K562 (cell line): ENCODE data around the gene C16orf86. TPM values are rescaled to one million over a fixed set of nuclear protein-coding genes. Genes with fewer than 3 reads are reported as not detected.
A peak's percentile ranks its signal among the peaks of the same experiment; 100 is the strongest.

Source experiments
- ATAC-seq: fragments of 200-7000 bp; cut with Tn5 transposase; 3 replicates; pipeline ENCODE4 v1.9.1; 2020; ENCODE audit warnings: moderate library complexity
- BruUV-seq: library from RNA; stranded (reverse); fragments of 400-500 nt; replicated peaks from 2 replicates; lab custom pipeline; 2021; lab: Mats Ljungman, UMichigan
- CTCF ChIA-PET: fragments of 300-600 bp; formaldehyde crosslinking; extraction: SDS; loops from one replicate; lab custom pipeline; 2021; ENCODE audit warnings: low intra/inter-chr PET ratio; lab: Yijun Ruan, JAX
- POLR2A ChIA-PET: fragments of 300-600, 350-650 bp; sonication (Branson Sonifier 250); formaldehyde crosslinking; extraction: SDS; loops from one replicate; lab custom pipeline; 2021; ENCODE audit warnings: antibody characterized with exemption, inconsistent platforms; lab: Yijun Ruan, JAX
- DNase-seq, 4 experiments: peaks; one replicate each; pipeline versions ENCODE4 v3.0.0 to v3.0.0-alpha.2; 2011 to 2018; ENCODE audit warnings: low spot score in 3 of 4, mixed read lengths in 3 of 4; ENCODE audit errors: extremely low read depth in 1 of 4
- FAIRE-seq: peaks from 2 replicates; lab custom pipeline; 2011; peaks lifted over from hg19 to GRCh38; lab: Jason Lieb, UNC
- H2AFZ ChIP-seq: 2 replicates; pipeline ENCODE4 v1.6.0; 2011; ENCODE audit warnings: low read depth, low read length, control low read depth, inconsistent platforms
- H3K27ac ChIP-seq: fragments of 200-600 bp; 3 replicates; pipeline ENCODE4 v1.8.0; 2011; ENCODE audit warnings: low read depth, mild to moderate bottlenecking, control low read depth, inconsistent platforms, low read length, moderate library complexity, mixed read lengths; ENCODE audit errors: extremely low read depth
- H3K27me3 ChIP-seq, 2 experiments: fragments of 300-600 bp in 1 of 2; 2 replicates in 1 of 2; 3 replicates in 1 of 2; pipeline versions ENCODE4 v1.6.0 to v1.8.0; 2011; ENCODE audit warnings: inconsistent platforms in 2 of 2, low read length in 2 of 2, mild to moderate bottlenecking in 1 of 2, mixed read lengths in 1 of 2, moderate library complexity in 1 of 2; ENCODE audit not compliant: control insufficient read depth in 2 of 2, insufficient read depth in 2 of 2
- H3K36me3 ChIP-seq: fragments of 300-600 bp; 3 replicates; pipeline ENCODE4 v1.8.0; 2011; ENCODE audit warnings: mild to moderate bottlenecking, low read length, inconsistent platforms; ENCODE audit not compliant: control insufficient read depth, insufficient read depth
- H3K4me1 ChIP-seq, 2 experiments: fragments of 200-600 bp in 1 of 2; replicated peaks in 1 of 2; 2 replicates in 1 of 2; 3 replicates in 1 of 2; pipeline versions ENCODE4 v1.5.1 to v1.8.0; 2011; ENCODE audit warnings: inconsistent platforms in 2 of 2, low read length in 2 of 2, mild to moderate bottlenecking in 1 of 2, mixed read lengths in 1 of 2, moderate library complexity in 1 of 2; ENCODE audit not compliant: control insufficient read depth in 2 of 2, insufficient read depth in 2 of 2
- H3K4me2 ChIP-seq: 2 replicates; pipeline ENCODE4 v1.6.1; 2011; ENCODE audit warnings: low read length, control low read depth, inconsistent platforms, mixed read lengths; ENCODE audit not compliant: insufficient read depth
- H3K4me3 ChIP-seq: fragments of 200-600 bp; sonication (generic), shearing (Covaris generic); 2 replicates; pipeline ENCODE4 v1.5.1; 2016; ENCODE audit warnings: control low read depth, inconsistent platforms
- H3K79me2 ChIP-seq: fragments of 200-600 bp; 3 replicates; pipeline ENCODE4 v1.8.0; 2011; ENCODE audit warnings: low read length, inconsistent platforms; ENCODE audit not compliant: control insufficient read depth, insufficient read depth
- H3K9ac ChIP-seq, 2 experiments: 2 replicates each; pipeline versions ENCODE4 v1.6.0 to v1.6.1; 2011; ENCODE audit warnings: low read depth in 2 of 2, low read length in 2 of 2, control low read depth in 1 of 2, inconsistent platforms in 1 of 2, mild to moderate bottlenecking in 1 of 2, mixed read lengths in 1 of 2; ENCODE audit not compliant: insufficient read depth in 1 of 2
- H3K9me1 ChIP-seq: one replicate; pipeline ENCODE4 v1.6.0; 2011; ENCODE audit warnings: inconsistent platforms, mild to moderate bottlenecking, low read length, moderate library complexity; ENCODE audit not compliant: control insufficient read depth, insufficient read depth
- H3K9me3 ChIP-seq: replicated peaks from 2 replicates; pipeline ENCODE4 v1.5.1; 2011; ENCODE audit warnings: low read depth, low read length, inconsistent platforms; ENCODE audit not compliant: control insufficient read depth, insufficient read depth
- H4K20me1 ChIP-seq: replicated peaks from 2 replicates; pipeline ENCODE4 v1.6.1; 2011; ENCODE audit warnings: low read length, inconsistent platforms, mixed read lengths; ENCODE audit not compliant: control insufficient read depth, insufficient read depth
- DDX20 ChIP-seq: fragments of 450-650 bp; IDR thresholded peaks from 2 replicates; pipeline ENCODE4 v1.6.1; 2016; ENCODE audit warnings: missing genetic modification characterization, low read depth, mild to moderate bottlenecking, missing compliant biosample characterization, moderate library complexity
- RBFOX2 ChIP-seq: fragments of 200-400 bp; formaldehyde crosslinking; IDR thresholded peaks from 2 replicates; pipeline ENCODE4 v1.6.1; 2017; ENCODE audit warnings: low read depth, mild to moderate bottlenecking, low read length, moderate library complexity
- whole genome bisulfite sequencing: fragments of 100-300 bp; shearing (Covaris generic); methylation state at CpG from one replicate; pipeline ENCODE4 v1.1.6; 2016; ENCODE audit warnings: low coverage, mixed read lengths; ENCODE audit not compliant: insufficient coverage; ENCODE audit errors: missing lambda C conversion rate; 5-methylcytosine and 5-hydroxymethylcytosine counted together
- in situ Hi-C: fragments of 300-500 bp; cut with MboI; formaldehyde crosslinking; loops from 4 replicates; pipeline ENCODE4 v1.15.0; 2018; ENCODE audit warnings: inconsistent platforms, mixed read lengths
- intact Hi-C: fragments of 100-400 bp; cut with micrococcal nuclease; formaldehyde crosslinking; loops from 2 replicates; pipeline ENCODE4 v1.14.2; 2022
- polyA plus RNA-seq, 8 experiments: library from polyadenylated mRNA; depleted of rRNA in 4 of 8; stranded (reverse) in 5 of 8; unstranded in 3 of 8; fragments of >200 nt; fragmentation: Nextera tagmentation in 2 of 8; fragmentation: Illumina TruSeq in 1 of 8; extraction: Ambion mirVana in 2 of 8; extraction: Trizol in 1 of 8; gene quantifications; 2 replicates each; pipeline versions ENCODE4 v1.2.1 to v1.2.3, GENCODE V29; 2011 to 2014; ENCODE audit warnings: inconsistent platforms in 1 of 8, missing spikeins in 1 of 8
- total RNA-seq, 7 experiments: library from RNA; depleted of rRNA in 6 of 7; stranded (reverse); fragments of >200 nt in 6 of 7; fragmentation: Illumina TruSeq in 2 of 7; extraction: Trizol in 2 of 7; gene quantifications; 2 replicates each; pipeline versions ENCODE4 v1.2.1 to v1.2.3, GENCODE V29; 2011 to 2021; ENCODE audit warnings: low replicate concordance in 1 of 7
- TF ChIP-seq, protein P1 (sequence below): sonication (generic); formaldehyde crosslinking; IDR thresholded peaks from 2 replicates; pipeline ENCODE4 v1.8.0; 2022; ENCODE audit warnings: missing genetic modification reagents, mild to moderate bottlenecking, moderate library complexity, borderline replicate concordance

The C16orf86 gene
- total and polyA plus RNA-seq, 9 of the 15 experiments (the other 6 are each of a cell fraction or from before 2014, with no cell fraction given): 0.13 to 1.2 (median 0.27) TPM; not detected in 3

GRCh38 chr16:67645397-67646121 lies 21.1 kb upstream of the C16orf86 start:
- POLR2A ChIA-PET: no interaction called here
- no peaks in the 10 kb centered on the region for H3K79me2 ChIP-seq
- H4K20me1 ChIP-seq: no peaks in the 10 kb centered on the region; the same call in 1 of the 2 replicates
- no peaks in the 10 kb centered on the region for H3K9me3 ChIP-seq
- ATAC-seq: no peak
- no peak overlapping the region for H3K4me3 ChIP-seq
- WGBS: 55% methylated on average over 11 of the region's 15 CpGs
- H3K36me3 ChIP-seq: no peaks in the 10 kb centered on the region
- peaks cover 0 to 55% of the 10 kb centered on the region in 2 experiments; a peak in 3 of 5 replicates for H3K4me1 ChIP-seq
- FAIRE-seq: no peak
- no peaks in the 10 kb centered on the region for H3K9me1 ChIP-seq
- no peak for DNase-seq
- in situ Hi-C loops: no loop called here
- BruUV-seq: no TSS peak
- TF ChIP-seq DDX20 (tag): no peak
- TF ChIP-seq, protein P1, sequence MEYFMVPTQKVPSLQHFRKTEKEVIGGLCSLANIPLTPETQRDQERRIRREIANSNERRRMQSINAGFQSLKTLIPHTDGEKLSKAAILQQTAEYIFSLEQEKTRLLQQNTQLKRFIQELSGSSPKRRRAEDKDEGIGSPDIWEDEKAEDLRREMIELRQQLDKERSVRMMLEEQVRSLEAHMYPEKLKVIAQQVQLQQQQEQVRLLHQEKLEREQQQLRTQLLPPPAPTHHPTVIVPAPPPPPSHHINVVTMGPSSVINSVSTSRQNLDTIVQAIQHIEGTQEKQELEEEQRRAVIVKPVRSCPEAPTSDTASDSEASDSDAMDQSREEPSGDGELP: 0 out of 2 replicates have a peak, but pooled peaks have one; percentile 39
- peak; percentile 7; the same call in 1 of the 2 replicates for TF ChIP-seq RBFOX2
- intact Hi-C loops: no loop called here
- no peak overlapping the region; a peak in 2 of 4 replicates for H3K9ac ChIP-seq
- peak overlapping the region; percentile 60 for H3K4me2 ChIP-seq
- peak overlapping the region; percentile 73; the same call in 1 of the 2 replicates for H2AFZ ChIP-seq
- CTCF ChIA-PET: interaction anchor here (1.0 to 2.9 kb wide), 4 partner anchors 83 to 151 kb away, joined by 3 to 50 read pairs (median 18); partner anchors contain the start of gene CTCF
- peaks cover 8 to 39% of the 10 kb centered on the region in 2 experiments; a peak in 4 of 5 replicates for H3K27me3 ChIP-seq
- no peak overlapping the region for H3K27ac ChIP-seq
